Natural killer cell (primary cell): ENCODE data around the gene NUTM2G. TPM values are rescaled to one million over a fixed set of nuclear protein-coding genes. Genes with fewer than 3 reads are reported as not detected.
"Not testable (repeated sequence)": the region's sequence is repeated elsewhere in the genome, so short reads cannot be mapped to it uniquely, and the experiment has no call there.

Experiments used
- ATAC-seq, 3 donors: fragments of 150-1000 bp in 2 of 3; fragments of 200-7000 bp in 1 of 3; cut with Tn5 transposase; 1 replicate in 1 of 3; 2 replicates in 2 of 3; pipeline ENCODE4 v1.10.0; 2021; ENCODE audit warnings: mild to moderate bottlenecking in 2 of 3, moderate library complexity in 2 of 3
- DNase-seq, 2 donors: peaks; one replicate each; pipeline versions ENCODE4 v3.0.0 to v3.0.0-alpha.2; 2013 to 2021; ENCODE audit warnings: mixed read lengths in 1 of 2
- H3K27ac ChIP-seq: one replicate; pipeline ENCODE4 v1.5.1; 2013; ENCODE audit warnings: mild to moderate bottlenecking, low read length
- H3K27me3 ChIP-seq: one replicate; pipeline ENCODE4 v1.6.1; 2013; ENCODE audit warnings: low read length; ENCODE audit not compliant: control insufficient read depth, insufficient read depth
- H3K36me3 ChIP-seq: one replicate; pipeline ENCODE4 v1.6.1; 2013; ENCODE audit warnings: low read length; ENCODE audit not compliant: control insufficient read depth, insufficient read depth
- H3K4me1 ChIP-seq: one replicate; pipeline ENCODE4 v1.6.1; 2013; ENCODE audit warnings: low read length; ENCODE audit not compliant: control insufficient read depth, insufficient read depth
- H3K4me3 ChIP-seq: one replicate; pipeline ENCODE4 v1.5.1; 2013; ENCODE audit warnings: low read length
- H3K9me3 ChIP-seq: one replicate; pipeline ENCODE4 v1.6.1; 2013; ENCODE audit warnings: low read length; ENCODE audit not compliant: control insufficient read depth, insufficient read depth
- H3K27ac Mint-ChIP-seq, 2 donors: one replicate each; pipeline ENCODE4 v1.8.0; 2022; ENCODE audit warnings: mild to moderate bottlenecking in 2 of 2, mixed read lengths in 2 of 2, moderate library complexity in 1 of 2
- H3K27me3 Mint-ChIP-seq, 2 donors: one replicate each; pipeline ENCODE4 v1.8.0; 2022; ENCODE audit warnings: low read depth in 2 of 2, mixed read lengths in 2 of 2
- H3K36me3 Mint-ChIP-seq: one replicate; pipeline ENCODE4 v1.8.0; 2022; ENCODE audit warnings: mixed read lengths
- H3K4me1 Mint-ChIP-seq, 2 donors: one replicate each; pipeline ENCODE4 v1.8.0; 2022; ENCODE audit warnings: mixed read lengths in 2 of 2
- H3K4me3 Mint-ChIP-seq: one replicate; pipeline ENCODE4 v1.8.0; 2022; ENCODE audit warnings: mild to moderate bottlenecking, moderate library complexity, mixed read lengths
- H3K9me3 Mint-ChIP-seq, 2 donors: one replicate each; pipeline ENCODE4 v1.8.0; 2022; ENCODE audit warnings: mixed read lengths in 2 of 2
- WGBS: methylation state at CpG from one replicate; pipeline ENCODE4 v1.1.7; 2013; ENCODE audit warnings: missing lambda C conversion rate; ENCODE audit not compliant: insufficient coverage; 5-methylcytosine and 5-hydroxymethylcytosine counted together
- intact Hi-C: fragments of 100-400 bp; cut with micrococcal nuclease; formaldehyde crosslinking; loops from one replicate; pipeline ENCODE4 v1.14.2; 2022
- total RNA-seq, 4 donors: library from RNA; stranded (reverse); fragments of 120-200 nt in 1 of 4; gene quantifications; one replicate each; pipeline versions ENCODE4 v1.2.3 to v1.2.4, GENCODE V29; 2013 to 2022
- TF ChIP-seq, protein P1 (sequence below): fragments of 200-600 bp; IDR thresholded peaks from one replicate; pipeline ENCODE4 v1.8.0; 2022; ENCODE audit warnings: antibody characterized with exemption

NUTM2G gene, protein sequence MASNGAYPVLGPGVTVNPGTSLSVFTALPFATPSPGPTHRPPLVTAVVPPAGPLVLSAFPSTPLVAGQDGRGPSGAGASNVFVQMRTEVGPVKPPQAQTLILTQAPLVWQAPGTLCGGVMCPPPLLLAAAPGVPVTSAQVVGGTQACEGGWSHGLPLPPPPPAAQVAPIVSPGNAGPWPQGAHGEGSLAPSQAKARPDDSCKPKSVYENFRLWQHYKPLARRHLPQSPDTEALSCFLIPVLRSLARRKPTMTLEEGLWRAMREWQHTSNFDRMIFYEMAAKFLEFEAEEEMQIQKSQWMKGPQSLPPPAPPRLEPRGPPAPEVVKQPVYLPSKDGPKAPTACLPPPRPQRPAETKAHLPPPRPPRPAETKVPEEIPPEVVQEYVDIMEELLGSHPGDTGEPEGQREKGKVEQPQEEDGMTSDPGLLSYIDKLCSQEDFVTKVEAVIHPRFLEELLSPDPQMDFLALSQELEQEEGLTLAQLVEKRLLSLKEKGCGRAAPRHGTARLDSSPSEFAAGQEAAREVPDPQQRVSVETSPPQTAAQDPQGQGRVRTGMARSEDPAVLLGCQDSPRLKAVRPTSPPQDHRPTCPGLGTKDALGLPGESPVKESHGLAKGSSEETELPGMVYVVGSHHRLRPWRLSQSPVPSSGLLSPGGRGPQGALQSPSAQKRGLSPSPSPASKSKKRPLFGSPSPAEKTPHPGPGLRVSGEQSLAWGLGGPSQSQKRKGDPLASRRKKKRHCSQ
- total RNA-seq = not detected
- not detected for total RNA-seq (2013)

GRCh38 chr9:96928543-96928942 is at the start of gene NUTM2G:
Gene NUTM2G, plus strand, starts transcription at chr9:96928843. Its CDS starts 182 bp downstream, at chr9:96929025.
- H3K4me1 Mint-ChIP-seq, H3K4me1 ChIP-seq, intact Hi-C loops, H3K4me3 ChIP-seq, H3K9me3 ChIP-seq, H3K36me3 Mint-ChIP-seq, H3K4me3 Mint-ChIP-seq, H3K27me3 ChIP-seq, H3K9me3 Mint-ChIP-seq, DNase-seq, H3K27me3 Mint-ChIP-seq, H3K27ac Mint-ChIP-seq, H3K36me3 ChIP-seq, H3K27ac ChIP-seq, ATAC-seq: not testable (repeated sequence)
- no CpG with 5 or more reads among the region's 3 CpGs for WGBS

- H3K4me3 Mint-ChIP-seq = no peak overlapping the region
- no peak overlapping the region for H3K27ac Mint-ChIP-seq
- no peak overlapping the region for H3K4me3 ChIP-seq
- DNase-seq (no peak), ATAC-seq (no peak)
- H3K27me3 Mint-ChIP-seq = peaks cover 0 to 24% of the 10 kb centered on the region in 2 donors
- peaks cover 1% of the 10 kb centered on the region for H3K27me3 ChIP-seq
- H3K9me3 Mint-ChIP-seq = no peaks in the 10 kb centered on the region
- H3K36me3 ChIP-seq = no peaks in the 10 kb centered on the region
- TF ChIP-seq, protein P1, sequence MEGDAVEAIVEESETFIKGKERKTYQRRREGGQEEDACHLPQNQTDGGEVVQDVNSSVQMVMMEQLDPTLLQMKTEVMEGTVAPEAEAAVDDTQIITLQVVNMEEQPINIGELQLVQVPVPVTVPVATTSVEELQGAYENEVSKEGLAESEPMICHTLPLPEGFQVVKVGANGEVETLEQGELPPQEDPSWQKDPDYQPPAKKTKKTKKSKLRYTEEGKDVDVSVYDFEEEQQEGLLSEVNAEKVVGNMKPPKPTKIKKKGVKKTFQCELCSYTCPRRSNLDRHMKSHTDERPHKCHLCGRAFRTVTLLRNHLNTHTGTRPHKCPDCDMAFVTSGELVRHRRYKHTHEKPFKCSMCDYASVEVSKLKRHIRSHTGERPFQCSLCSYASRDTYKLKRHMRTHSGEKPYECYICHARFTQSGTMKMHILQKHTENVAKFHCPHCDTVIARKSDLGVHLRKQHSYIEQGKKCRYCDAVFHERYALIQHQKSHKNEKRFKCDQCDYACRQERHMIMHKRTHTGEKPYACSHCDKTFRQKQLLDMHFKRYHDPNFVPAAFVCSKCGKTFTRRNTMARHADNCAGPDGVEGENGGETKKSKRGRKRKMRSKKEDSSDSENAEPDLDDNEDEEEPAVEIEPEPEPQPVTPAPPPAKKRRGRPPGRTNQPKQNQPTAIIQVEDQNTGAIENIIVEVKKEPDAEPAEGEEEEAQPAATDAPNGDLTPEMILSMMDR = no peak
- H3K4me1 ChIP-seq = no peaks in the 10 kb centered on the region
- no peaks in the 10 kb centered on the region for H3K9me3 ChIP-seq
- 56% methylated on average over 1 of the region's 1 CpG for WGBS
- no peaks in the 10 kb centered on the region for H3K36me3 Mint-ChIP-seq
- peaks cover 0 to 5% of the 10 kb centered on the region in 2 donors for H3K4me1 Mint-ChIP-seq
- H3K27ac ChIP-seq = no peak overlapping the region
- intact Hi-C loops = no loop called here
These were observed 44.7 kb upstream of the NUTM2G start for GRCh38 chr9:96883922-96884321.

DNA sequence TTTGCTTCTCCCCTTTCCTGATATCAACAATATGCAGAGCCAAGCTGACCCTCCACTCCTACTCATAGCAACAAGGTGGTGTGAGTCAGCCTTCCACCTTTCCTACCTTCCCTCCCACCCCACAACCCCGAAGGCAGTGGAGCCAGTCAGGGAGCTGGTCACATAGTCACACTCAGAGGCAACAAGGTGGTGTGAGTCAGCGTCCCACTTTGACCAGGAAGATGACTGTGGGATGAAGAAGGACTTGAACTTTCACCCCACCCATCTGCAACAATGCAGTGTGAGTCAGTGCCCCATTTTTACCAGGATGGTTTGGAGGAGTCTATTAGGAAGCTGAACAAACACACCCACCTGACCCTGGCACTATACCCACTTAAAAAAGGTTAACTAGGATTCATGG is 44.2 kb upstream of the NUTM2G start:
- Mint-ChIP-seq H3K27ac (no peak overlapping the region), H3K9me3 (no peaks in the 10 kb centered on the region), H3K4me3 (no peak overlapping the region), H3K27me3 (peaks cover 0 to 19% of the 10 kb centered on the region in 2 donors), H3K36me3 (no peaks in the 10 kb centered on the region), H3K4me1 (peaks cover 0 to 5% of the 10 kb centered on the region in 2 donors)
- intact Hi-C loops = no loop called here
- Histone ChIP-seq H3K4me1 (no peaks in the 10 kb centered on the region), H3K36me3 (no peaks in the 10 kb centered on the region), H3K27ac (no peak overlapping the region), H3K27me3 (no peaks in the 10 kb centered on the region), H3K4me3 (no peak overlapping the region), H3K9me3 (no peaks in the 10 kb centered on the region)
- no peak for DNase-seq
- TF ChIP-seq, protein P1 = no peak
- ATAC-seq = no peak
- 71% methylated on average over 1 of the region's 2 CpGs for WGBS

DNA sequence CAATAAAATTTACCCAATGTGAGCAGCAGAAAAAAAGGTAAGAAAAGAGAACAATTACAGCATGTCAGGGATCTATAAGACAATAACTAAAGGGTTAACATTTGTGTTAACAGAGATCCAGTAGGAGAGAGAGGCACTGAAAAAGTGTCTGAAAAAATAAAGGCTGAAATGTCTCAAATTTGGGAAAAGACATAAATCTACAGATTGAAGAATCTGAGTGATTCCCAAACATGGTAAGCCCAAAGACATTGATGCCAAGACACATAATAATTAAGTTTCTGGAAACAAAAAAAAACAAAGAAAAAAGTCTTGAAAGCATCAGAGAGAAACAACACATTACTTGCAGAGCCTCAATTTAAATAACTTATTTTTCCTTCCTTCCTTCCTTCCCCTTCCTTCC is 43.2 kb upstream of the NUTM2G start:
- Mint-ChIP-seq H3K36me3 (no peaks in the 10 kb centered on the region), H3K27ac (no peak overlapping the region), H3K4me1 (peaks cover 0 to 5% of the 10 kb centered on the region in 2 donors), H3K4me3 (no peak overlapping the region), H3K27me3 (peaks cover 0 to 10% of the 10 kb centered on the region in 2 donors), H3K9me3 (no peaks in the 10 kb centered on the region)
- H3K9me3 ChIP-seq = no peaks in the 10 kb centered on the region
- ATAC-seq (no peak), DNase-seq (no peak)
- H3K27me3 ChIP-seq = no peaks in the 10 kb centered on the region
- no peak overlapping the region for H3K27ac ChIP-seq
- H3K4me1 ChIP-seq = no peaks in the 10 kb centered on the region
- TF ChIP-seq, protein P1 = no peak
- no peak overlapping the region for H3K4me3 ChIP-seq
- intact Hi-C loops = no loop called here
- H3K36me3 ChIP-seq = no peaks in the 10 kb centered on the region
